ENCODE results near the gene RERG. TPM values are rescaled to one million over a fixed set of nuclear protein-coding genes. Genes with fewer than 3 reads are reported as not detected.
A peak's percentile ranks its signal among the peaks of the same experiment; 100 is the strongest.
"Not testable (repeated sequence)": the region's sequence is repeated elsewhere in the genome, so short reads cannot be mapped to it uniquely, and the experiment has no call there.

RERG gene
- total RNA-seq, 1 donor from 2014 or later, result not detected

GRCh38 chr12:15114501-15114900, 106.7 kb downstream of the RERG start:
- ChIA-PET POLR2A (no interaction called here), CTCF (no interaction called here)
- no peak for TF ChIP-seq CTCF (IDR thresholded peaks at IDR 0.05)
- intact Hi-C loops (cut with micrococcal nuclease), result no loop called here
- H3K36me3 Mint-ChIP-seq (ENCODE audit: low read depth), result no peaks in the 10 kb centered on the region
- no peak overlapping the region for H3K4me3 Mint-ChIP-seq
- H3K4me1 Mint-ChIP-seq, result no peaks in the 10 kb centered on the region
- DNase-seq (no peak), ATAC-seq (ENCODE audit: low read depth) (no peak)
- H3K27ac Mint-ChIP-seq, result no peak overlapping the region
- H3K9me3 Mint-ChIP-seq, result no peaks in the 10 kb centered on the region
- H3K27me3 Mint-ChIP-seq, result peaks cover 20% of the 10 kb centered on the region

- POLR2A ChIA-PET, result no interaction called here
- H3K9me3 Mint-ChIP-seq, result no peaks in the 10 kb centered on the region
These were observed 128.4 kb downstream of the RERG start for GRCh38 chr12:15092826-15093225.

GRCh38 chr12:15090441-15090840, 130.8 kb downstream of the RERG start:
- Mint-ChIP-seq H3K36me3 (ENCODE audit: low read depth) (no peaks in the 10 kb centered on the region), H3K4me1 (no peaks in the 10 kb centered on the region), H3K4me3 (no peak overlapping the region), H3K27ac (no peak overlapping the region), H3K27me3 (peaks cover 5% of the 10 kb centered on the region), H3K9me3 (no peaks in the 10 kb centered on the region)
- no peak for TF ChIP-seq CTCF (IDR thresholded peaks at IDR 0.05)
- ATAC-seq (ENCODE audit: low read depth), result no peak
- intact Hi-C loops (cut with micrococcal nuclease), result no loop called here
- ChIA-PET POLR2A (no interaction called here), CTCF (no interaction called here)
- DNase-seq, result no peak

More at GRCh38 chr12:15092826-15093225, 128.4 kb downstream of the RERG start:
- peaks cover 11% of the 10 kb centered on the region for H3K27me3 Mint-ChIP-seq
- no peak overlapping the region for H3K4me3 Mint-ChIP-seq
- DNase-seq (no peak), ATAC-seq (ENCODE audit: low read depth) (no peak)
- TF ChIP-seq CTCF (IDR thresholded peaks at IDR 0.05), result no peak
- H3K4me1 Mint-ChIP-seq, result no peaks in the 10 kb centered on the region
- H3K36me3 Mint-ChIP-seq (ENCODE audit: low read depth), result no peaks in the 10 kb centered on the region
- H3K27ac Mint-ChIP-seq, result no peak overlapping the region
- intact Hi-C loops (cut with micrococcal nuclease), result no loop called here
- CTCF ChIA-PET, result no interaction called here

GRCh38 chr12:15088105-15088504, 133.1 kb downstream of the RERG start:
- no peak overlapping the region for H3K27ac Mint-ChIP-seq
- intact Hi-C loops (cut with micrococcal nuclease), result no loop called here
- CTCF ChIA-PET, result no interaction called here
- ATAC-seq (ENCODE audit: low read depth) (no peak), DNase-seq (no peak)
- H3K27me3 Mint-ChIP-seq, result peaks cover 5% of the 10 kb centered on the region
- no peaks in the 10 kb centered on the region for H3K36me3 Mint-ChIP-seq (ENCODE audit: low read depth)
- H3K4me1 Mint-ChIP-seq, result no peaks in the 10 kb centered on the region
- POLR2A ChIA-PET, result no interaction called here
- H3K9me3 Mint-ChIP-seq, result no peaks in the 10 kb centered on the region
- no peak for TF ChIP-seq CTCF (IDR thresholded peaks at IDR 0.05)
- H3K4me3 Mint-ChIP-seq, result no peak overlapping the region

GRCh38 chr12:15077751-15078150, 143.5 kb downstream of the RERG start:
- CTCF ChIA-PET; intact Hi-C loops (cut with micrococcal nuclease); H3K27me3 Mint-ChIP-seq; ATAC-seq (ENCODE audit: low read depth); H3K36me3 Mint-ChIP-seq (ENCODE audit: low read depth); DNase-seq; H3K4me3 Mint-ChIP-seq; POLR2A ChIA-PET; H3K9me3 Mint-ChIP-seq: not testable (repeated sequence)
- Mint-ChIP-seq H3K4me1 (peaks cover 13% of the 10 kb centered on the region), H3K27ac (peak overlapping the region; percentile 1)

GRCh38 chr12:15074351-15074750, 146.9 kb downstream of the RERG start:
- TF ChIP-seq CTCF (IDR thresholded peaks at IDR 0.05), result no peak
- no peak overlapping the region for H3K4me3 Mint-ChIP-seq
- ChIA-PET CTCF (no interaction called here), POLR2A (no interaction called here)
- H3K36me3 Mint-ChIP-seq (ENCODE audit: low read depth), result no peaks in the 10 kb centered on the region
- no peak for ATAC-seq (ENCODE audit: low read depth)
- peaks cover 24% of the 10 kb centered on the region for H3K27me3 Mint-ChIP-seq
- no peak overlapping the region for H3K27ac Mint-ChIP-seq
- no peak for DNase-seq
- peaks cover 13% of the 10 kb centered on the region for H3K4me1 Mint-ChIP-seq
- H3K9me3 Mint-ChIP-seq, result peaks cover 2% of the 10 kb centered on the region
- intact Hi-C loops (cut with micrococcal nuclease), result no loop called here
